Thyroid gland (tissue), 4 donors: ENCODE data around the gene DLG1. TPM values are rescaled to one million over a fixed set of nuclear protein-coding genes. Genes with fewer than 3 reads are reported as not detected.

Experiments
- DNase-seq, 2 donors: peaks; one replicate each; pipeline ENCODE4 v3.0.0-alpha.2; 2019
- H3K27ac ChIP-seq, 3 donors: fragments of 200-600 bp; sonication (generic); 1 replicate in 2 of 3; 2 replicates in 1 of 3; pipeline ENCODE4 v1.5.1; 2016 to 2019; ENCODE audit warnings: mild to moderate bottlenecking in 1 of 3, moderate library complexity in 1 of 3
- H3K27me3 ChIP-seq: fragments of 200-600 bp; sonication (generic); one replicate; pipeline ENCODE4 v1.5.1; 2019
- H3K36me3 ChIP-seq, 2 donors: fragments of 200-600 bp; sonication (generic); one replicate each; pipeline ENCODE4 v1.5.1; 2016 to 2019
- H3K4me1 ChIP-seq, 2 donors: fragments of 200-600 bp; sonication (generic); one replicate each; pipeline ENCODE4 v1.5.1; 2017 to 2019
- H3K4me3 ChIP-seq, 3 donors: fragments of 200-600 bp; sonication (generic); replicated peaks in 1 of 3; 1 replicate in 2 of 3; 2 replicates in 1 of 3; pipeline ENCODE4 v1.5.1; 2016; ENCODE audit warnings: mild to moderate bottlenecking in 1 of 3
- H3K9me3 ChIP-seq: fragments of 200-600 bp; sonication (generic); one replicate; pipeline ENCODE4 v1.5.1; 2017
- CTCF ChIP-seq, 6 experiments: fragments of 200-600 bp in 3 of 6; fragments of 450-650 bp in 3 of 6; sonication (generic) in 3 of 6; IDR thresholded peaks; one replicate each; pipeline ENCODE4 v1.5.1; 2016 to 2019; ENCODE audit warnings: antibody characterized with exemption in 6 of 6, mild to moderate bottlenecking in 2 of 6, inconsistent platforms in 1 of 6, moderate library complexity in 1 of 6
- POLR2A ChIP-seq, 2 donors: fragments of 450-650 bp; IDR thresholded peaks; one replicate each; pipeline ENCODE4 v1.6.1; 2017; ENCODE audit warnings: antibody characterized with exemption in 2 of 2, mild to moderate bottlenecking in 2 of 2, moderate library complexity in 1 of 2
- WGBS, 2 donors: methylation state at CpG; one replicate each; pipeline ENCODE4 v1.1.5; 2017; 5-methylcytosine and 5-hydroxymethylcytosine counted together
- intact Hi-C: fragments of 100-400 bp; cut with DNase I; formaldehyde crosslinking; loops from one replicate; pipeline ENCODE4 v1.15.1; 2023
- total RNA-seq, 4 donors: library from RNA; depleted of rRNA; stranded (reverse); fragments of >200 nt; gene quantifications; one replicate each; pipeline ENCODE4 v1.2.3, GENCODE V29; 2016

Gene DLG1
- total RNA-seq, 4 donors from 2014 or later, result 111 to 233 (median 174) TPM

GRCh38 chr3:197083486-197083885, 214.9 kb downstream of the DLG1 start:
- TF ChIP-seq POLR2A (IDR thresholded peaks at IDR 0.05), result no peak
- no peak for TF ChIP-seq CTCF (IDR thresholded peaks at IDR 0.05)
- Histone ChIP-seq H3K9me3 (no peaks in the 10 kb centered on the region), H3K27me3 (no peaks in the 10 kb centered on the region), H3K4me3 (no peak overlapping the region), H3K27ac (no peak overlapping the region), H3K36me3 (peaks cover 0 to 5% of the 10 kb centered on the region in 2 donors), H3K4me1 (no peaks in the 10 kb centered on the region)
- 89 to 90% methylated on average over 4 of the region's 4 CpGs for WGBS, 2 donors
- intact Hi-C loops, result no loop called here
- no peak for DNase-seq

GRCh38 chr3:197082871-197083270, 215.5 kb downstream of the DLG1 start:
- no peak for DNase-seq
- H3K9me3 ChIP-seq, result no peaks in the 10 kb centered on the region
- H3K4me1 ChIP-seq, result no peaks in the 10 kb centered on the region
- H3K36me3 ChIP-seq, result peaks cover 0 to 5% of the 10 kb centered on the region in 2 donors
- H3K4me3 ChIP-seq, result no peak overlapping the region
- TF ChIP-seq POLR2A (IDR thresholded peaks at IDR 0.05) (no peak), CTCF (IDR thresholded peaks at IDR 0.05) (no peak)
- no peak overlapping the region for H3K27ac ChIP-seq
- intact Hi-C loops, result no loop called here
- no peaks in the 10 kb centered on the region for H3K27me3 ChIP-seq
- WGBS, 2 donors, result 85 to 89% methylated on average over 2 of the region's 2 CpGs

GRCh38 chr3:197080344-197080743, 218.1 kb downstream of the DLG1 start:
- DNase-seq, result no peak
- Histone ChIP-seq H3K36me3 (peaks cover 0 to 8% of the 10 kb centered on the region in 2 donors), H3K4me1 (no peaks in the 10 kb centered on the region), H3K4me3 (no peak overlapping the region), H3K9me3 (no peaks in the 10 kb centered on the region), H3K27ac (no peak overlapping the region), H3K27me3 (no peaks in the 10 kb centered on the region)
- 98 to 100% methylated on average over 10 of the region's 10 CpGs for WGBS, 2 donors
- intact Hi-C loops, result no loop called here
- no peak for TF ChIP-seq CTCF (IDR thresholded peaks at IDR 0.05)
- TF ChIP-seq POLR2A (IDR thresholded peaks at IDR 0.05), result no peak

- 91 to 93% methylated on average over 4 of the region's 4 CpGs for WGBS, 2 donors
- no peak overlapping the region for H3K27ac ChIP-seq
- TF ChIP-seq CTCF (IDR thresholded peaks at IDR 0.05) (no peak), POLR2A (IDR thresholded peaks at IDR 0.05) (no peak)
These were observed 222.0 kb downstream of the DLG1 start for GRCh38 chr3:197076415-197076814.

GRCh38 chr3:197068077-197068476, 230.3 kb downstream of the DLG1 start:
- intact Hi-C loops, result no loop called here
- TF ChIP-seq CTCF (IDR thresholded peaks at IDR 0.05) (no peak), POLR2A (IDR thresholded peaks at IDR 0.05) (no peak)
- Histone ChIP-seq H3K36me3 (peaks cover 7 to 8% of the 10 kb centered on the region in 2 donors), H3K27me3 (no peaks in the 10 kb centered on the region), H3K4me3 (no peak overlapping the region), H3K27ac (no peak overlapping the region), H3K9me3 (no peaks in the 10 kb centered on the region), H3K4me1 (no peaks in the 10 kb centered on the region)
- no peak for DNase-seq
- WGBS, 2 donors, result 94 to 98% methylated on average over 1 of the region's 1 CpG

More at GRCh38 chr3:197076415-197076814, 222.0 kb downstream of the DLG1 start:
- no peak for DNase-seq
- Histone ChIP-seq H3K36me3 (peaks cover 0 to 8% of the 10 kb centered on the region in 2 donors), H3K9me3 (no peaks in the 10 kb centered on the region), H3K27me3 (no peaks in the 10 kb centered on the region), H3K4me1 (no peaks in the 10 kb centered on the region), H3K4me3 (no peak overlapping the region)
- intact Hi-C loops, result no loop called here
